IPS-15b (cell line): ENCODE data around the gene FUNDC2.
"Not testable (repeated sequence)": the region's sequence is repeated elsewhere in the genome, so short reads cannot be mapped to it uniquely, and the experiment has no call there.

Source experiments
- H3K27me3 ChIP-seq: one replicate; pipeline ENCODE4 v1.6.1; 2013; ENCODE audit warnings: low read length; ENCODE audit not compliant: control insufficient read depth, insufficient read depth
- H3K36me3 ChIP-seq: one replicate; pipeline ENCODE4 v1.6.1; 2013; ENCODE audit warnings: low read length; ENCODE audit not compliant: control insufficient read depth, insufficient read depth
- H3K4me1 ChIP-seq: one replicate; pipeline ENCODE4 v1.6.1; 2013; ENCODE audit warnings: mild to moderate bottlenecking, low read length; ENCODE audit not compliant: control insufficient read depth, insufficient read depth
- H3K4me3 ChIP-seq: one replicate; pipeline ENCODE4 v1.5.1; 2013; ENCODE audit warnings: low read depth, low read length
- H3K9ac ChIP-seq: one replicate; pipeline ENCODE4 v1.6.1; 2013; ENCODE audit warnings: low read depth, mild to moderate bottlenecking, low read length
- H3K9me3 ChIP-seq: one replicate; pipeline ENCODE4 v1.6.1; 2013; ENCODE audit warnings: mild to moderate bottlenecking, low read length; ENCODE audit not compliant: control insufficient read depth, insufficient read depth

Gene FUNDC2

GRCh38 chrX:155000841-155001240 is 25.8 kb upstream of the FUNDC2 start:
- H3K4me1 ChIP-seq = no peaks in the 10 kb centered on the region
- peaks cover 4% of the 10 kb centered on the region for H3K9me3 ChIP-seq
- no peaks in the 10 kb centered on the region for H3K27me3 ChIP-seq
- no peak overlapping the region for H3K9ac ChIP-seq
- no peak overlapping the region for H3K4me3 ChIP-seq
- H3K36me3 ChIP-seq = no peaks in the 10 kb centered on the region

- Histone ChIP-seq H3K4me1 (no peaks in the 10 kb centered on the region), H3K27me3 (no peaks in the 10 kb centered on the region)
Measured at GRCh38 chrX:155001873-155002272, 24.8 kb upstream of the FUNDC2 start.

DNA sequence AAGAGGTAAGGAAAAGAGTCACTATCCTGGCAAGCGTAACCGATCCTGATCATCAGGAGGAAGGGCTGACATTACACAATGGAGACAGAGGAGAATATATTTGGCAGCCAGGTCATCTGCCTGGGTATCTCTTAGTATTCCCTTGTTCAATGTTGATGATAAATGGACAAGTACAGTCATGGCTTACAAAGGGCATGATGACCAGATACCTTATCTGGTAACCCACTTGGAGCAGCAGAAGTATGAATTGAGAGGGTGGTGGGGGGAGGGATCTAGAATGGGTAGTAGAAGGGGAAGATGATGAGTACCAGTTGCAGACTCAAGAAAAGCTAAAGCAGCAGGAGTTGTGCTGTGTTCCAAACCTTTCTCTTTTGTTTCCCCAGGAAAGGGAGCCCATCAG is 21.5 kb upstream of the FUNDC2 start:
- Histone ChIP-seq H3K4me3 (no peak overlapping the region), H3K36me3 (no peaks in the 10 kb centered on the region), H3K4me1 (no peaks in the 10 kb centered on the region), H3K9ac (no peak overlapping the region), H3K27me3 (no peaks in the 10 kb centered on the region), H3K9me3 (no peaks in the 10 kb centered on the region)

More at GRCh38 chrX:155001873-155002272, 24.8 kb upstream of the FUNDC2 start:
- Histone ChIP-seq H3K9ac (no peak overlapping the region), H3K9me3 (peaks cover 3% of the 10 kb centered on the region), H3K4me3 (no peak overlapping the region), H3K36me3 (no peaks in the 10 kb centered on the region)

DNA sequence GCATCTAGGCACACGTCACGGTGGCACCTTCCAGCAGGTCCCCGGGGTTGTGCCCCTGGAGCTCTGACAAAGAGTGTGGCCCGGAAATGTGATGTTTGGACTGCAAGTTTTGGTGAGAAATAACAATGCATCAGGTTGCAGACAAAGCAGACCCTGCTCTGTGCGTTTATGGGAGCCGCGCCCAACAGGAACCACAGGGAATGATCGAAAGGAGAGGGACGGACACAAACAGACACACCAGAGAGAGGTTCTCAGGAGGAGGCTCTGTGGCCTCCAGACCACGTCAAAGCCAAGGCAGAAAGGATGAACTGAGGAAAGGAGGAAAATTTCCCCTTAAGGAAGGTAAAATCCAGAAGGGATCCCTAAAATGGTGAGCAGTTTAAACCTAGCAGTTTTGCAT is 20.3 kb upstream of the FUNDC2 start:
- H3K27me3 ChIP-seq, H3K9me3 ChIP-seq, H3K9ac ChIP-seq, H3K36me3 ChIP-seq, H3K4me1 ChIP-seq, H3K4me3 ChIP-seq: not testable (repeated sequence)

DNA sequence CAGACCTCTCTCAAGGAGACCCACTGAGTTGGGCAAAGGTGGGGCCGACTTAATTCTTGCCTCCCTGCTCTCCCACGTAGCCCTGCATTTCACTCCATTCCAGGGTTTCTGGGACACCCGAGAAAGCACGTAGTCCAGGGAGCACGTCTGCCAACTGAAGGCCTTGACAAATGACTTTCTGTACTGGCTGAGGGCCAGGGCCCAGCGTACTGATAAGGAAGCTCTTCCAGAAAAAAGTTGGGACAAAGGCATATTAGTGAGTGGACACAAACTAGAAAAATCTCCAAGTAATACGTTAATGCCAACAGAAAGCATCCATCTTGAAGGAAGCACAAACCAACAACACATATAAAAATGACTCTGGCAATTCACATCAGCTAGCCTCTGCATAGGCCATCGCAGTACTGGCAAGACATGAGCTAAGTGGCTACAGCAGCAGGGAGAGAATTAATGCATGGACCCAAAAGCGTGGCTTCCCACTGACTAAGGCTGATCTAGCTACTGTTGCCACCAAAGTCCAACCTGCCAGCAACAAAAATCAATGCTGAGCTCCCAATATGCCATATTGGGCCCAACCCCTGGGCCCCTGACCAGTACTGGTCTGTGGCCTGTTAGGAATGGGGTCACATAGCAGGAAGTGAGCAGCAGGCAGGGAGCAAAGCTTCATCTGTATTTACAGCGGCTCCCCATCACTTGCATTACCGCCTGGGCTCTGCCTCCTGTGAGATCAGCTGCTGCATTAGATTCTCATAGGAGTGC is 19.6 kb upstream of the FUNDC2 start:
- H3K4me3 ChIP-seq, H3K27me3 ChIP-seq, H3K4me1 ChIP-seq: not testable (repeated sequence)

DNA sequence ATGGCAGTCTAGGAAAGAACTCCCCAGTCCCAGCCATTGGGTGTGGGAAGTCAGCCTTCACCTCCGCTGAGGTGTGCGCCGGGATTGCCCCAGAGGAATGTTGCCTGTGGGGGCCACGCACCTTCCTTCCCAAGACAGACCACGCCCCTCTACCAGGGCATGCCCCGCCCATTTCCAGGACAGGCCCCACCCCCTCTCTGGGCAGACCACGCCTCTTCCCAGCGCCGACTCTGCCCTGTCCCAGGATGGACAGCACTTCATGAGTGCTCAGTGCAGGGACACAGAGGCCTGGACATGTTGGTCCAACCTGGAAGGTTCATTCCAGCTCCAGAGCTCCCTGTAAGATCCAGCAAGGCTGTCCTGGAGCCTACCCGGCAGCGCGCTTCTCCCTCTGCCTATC is 18.1 kb upstream of the FUNDC2 start:
- not testable (repeated sequence) for H3K9ac ChIP-seq, H3K4me3 ChIP-seq, H3K9me3 ChIP-seq, H3K27me3 ChIP-seq, H3K36me3 ChIP-seq, H3K4me1 ChIP-seq

More for the DNA sequence above, 19.6 kb upstream of the FUNDC2 start:
- not testable (repeated sequence) for H3K36me3 ChIP-seq, H3K9ac ChIP-seq, H3K9me3 ChIP-seq

GRCh38 chrX:155009994-155010472 is 16.6 kb upstream of the FUNDC2 start:
- Histone ChIP-seq H3K9ac (no peak overlapping the region), H3K4me1 (no peaks in the 10 kb centered on the region), H3K27me3 (no peaks in the 10 kb centered on the region), H3K4me3 (no peak overlapping the region), H3K36me3 (no peaks in the 10 kb centered on the region), H3K9me3 (no peaks in the 10 kb centered on the region)

DNA sequence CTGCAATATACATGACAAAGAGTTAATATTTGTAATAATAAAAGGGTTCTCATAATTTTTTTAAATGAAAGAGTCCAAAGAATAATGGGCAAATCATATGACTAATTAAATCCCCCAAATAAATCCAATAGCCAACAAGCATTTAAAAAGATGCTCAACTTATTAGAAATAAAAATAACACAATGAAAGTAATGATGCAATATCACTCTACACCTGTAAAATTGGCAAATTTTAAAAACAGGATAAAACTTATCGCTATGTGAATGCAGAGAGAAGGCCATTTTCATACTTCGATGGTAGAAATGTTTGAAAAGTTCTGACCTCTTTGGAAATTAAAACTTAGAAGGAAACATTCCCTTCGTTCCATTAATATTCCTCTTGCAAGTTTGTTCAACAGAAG is 6.1 kb upstream of the FUNDC2 start:
- no peak overlapping the region for H3K4me3 ChIP-seq
- H3K27me3 ChIP-seq = no peaks in the 10 kb centered on the region

GRCh38 chrX:155022585-155022984 is 4.1 kb upstream of the FUNDC2 start, which contains the start of gene F8:
F8 (minus strand) TSS chrX:155022723; CDS start chrX:155022552, 171 bp downstream.
- no peaks in the 10 kb centered on the region for H3K36me3 ChIP-seq
- no peak within 1 kb of the TSS for H3K4me3 ChIP-seq
- H3K9ac ChIP-seq = no peak within 1 kb of the TSS
- H3K27me3 ChIP-seq = no peaks in the 10 kb centered on the region
- H3K9me3 ChIP-seq = no peaks in the 10 kb centered on the region
- H3K4me1 ChIP-seq = no peaks in the 10 kb centered on the region

More for the DNA sequence above, 6.1 kb upstream of the FUNDC2 start:
- H3K9me3 ChIP-seq = no peaks in the 10 kb centered on the region
- H3K9ac ChIP-seq = no peak overlapping the region
- H3K4me1 ChIP-seq = no peaks in the 10 kb centered on the region
- no peaks in the 10 kb centered on the region for H3K36me3 ChIP-seq

GRCh38 chrX:155023907-155024833 is 2.5 kb upstream of the FUNDC2 start:
- H3K4me3 ChIP-seq = no peak overlapping the region
- H3K27me3 ChIP-seq = no peaks in the 10 kb centered on the region
- no peaks in the 10 kb centered on the region for H3K4me1 ChIP-seq
- H3K9me3 ChIP-seq = no peaks in the 10 kb centered on the region
- no peaks in the 10 kb centered on the region for H3K36me3 ChIP-seq
- no peak overlapping the region for H3K9ac ChIP-seq

DNA sequence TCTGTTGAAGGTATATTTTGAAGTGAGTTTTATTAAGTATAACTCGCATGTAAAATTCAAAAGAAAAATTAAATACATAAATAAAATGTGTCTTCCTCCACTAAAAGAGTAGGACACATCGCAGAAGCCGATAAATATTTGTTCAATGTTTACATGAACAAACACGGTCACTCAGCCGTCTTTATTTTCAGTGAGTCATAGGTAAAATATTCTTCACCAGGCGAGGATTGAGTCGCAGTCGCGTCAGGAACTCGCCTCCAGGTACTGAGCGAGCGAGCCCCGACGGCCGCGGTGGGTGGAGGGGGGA is 271 bp upstream of the FUNDC2 start:
- no peaks in the 10 kb centered on the region for H3K9me3 ChIP-seq
- no peaks in the 10 kb centered on the region for H3K27me3 ChIP-seq
- no peaks in the 10 kb centered on the region for H3K36me3 ChIP-seq
- no peaks in the 10 kb centered on the region for H3K4me1 ChIP-seq
- H3K4me3 ChIP-seq = peak overlapping the region; percentile 62
- no peak overlapping the region for H3K9ac ChIP-seq
